Breast epithelium (tissue), 3 donors: ENCODE measurements around the gene MYLK.

Experiments used
- CTCF ChIP-seq, 3 donors: fragments of 450-650 bp; IDR thresholded peaks; one replicate each; pipeline ENCODE4 v1.5.1; 2016 to 2017; ENCODE audit warnings: antibody characterized with exemption in 3 of 3, mild to moderate bottlenecking in 3 of 3, moderate library complexity in 3 of 3
- POLR2A ChIP-seq: fragments of 450-650 bp; IDR thresholded peaks from one replicate; pipeline ENCODE4 v1.6.1; 2016; ENCODE audit warnings: antibody characterized with exemption, mild to moderate bottlenecking, moderate library complexity
- POLR2AphosphoS5 ChIP-seq, 3 donors: sonication (generic); formaldehyde crosslinking; IDR thresholded peaks; one replicate each; pipeline ENCODE4 v1.6.1; 2017; ENCODE audit warnings: antibody characterized with exemption in 3 of 3

- TF ChIP-seq CTCF (IDR thresholded peaks at IDR 0.05) = no peak
- no peak for TF ChIP-seq POLR2AphosphoS5 (IDR thresholded peaks at IDR 0.05)
- no peak for TF ChIP-seq POLR2A
These were observed 300.6 kb downstream of the MYLK start for GRCh38 chr3:123583561-123583960.
